Vagina (tissue), 2 donors: ENCODE data around the gene EPG5.

Experiments used
- POLR2A ChIP-seq, 2 donors: fragments of 450-650 bp; IDR thresholded peaks; one replicate each; pipeline ENCODE4 v1.6.1; 2017; ENCODE audit warnings: antibody characterized with exemption in 2 of 2, mild to moderate bottlenecking in 2 of 2, moderate library complexity in 2 of 2
- TF ChIP-seq, protein P1 (sequence below), 3 experiments: fragments of 450-650 bp in 2 of 3; fragments of 200-600 bp in 1 of 3; sonication (generic) in 1 of 3; IDR thresholded peaks; one replicate each; pipeline ENCODE4 v1.5.1; 2017 to 2019; ENCODE audit warnings: antibody characterized with exemption in 3 of 3, mild to moderate bottlenecking in 2 of 3, moderate library complexity in 2 of 3

DNA sequence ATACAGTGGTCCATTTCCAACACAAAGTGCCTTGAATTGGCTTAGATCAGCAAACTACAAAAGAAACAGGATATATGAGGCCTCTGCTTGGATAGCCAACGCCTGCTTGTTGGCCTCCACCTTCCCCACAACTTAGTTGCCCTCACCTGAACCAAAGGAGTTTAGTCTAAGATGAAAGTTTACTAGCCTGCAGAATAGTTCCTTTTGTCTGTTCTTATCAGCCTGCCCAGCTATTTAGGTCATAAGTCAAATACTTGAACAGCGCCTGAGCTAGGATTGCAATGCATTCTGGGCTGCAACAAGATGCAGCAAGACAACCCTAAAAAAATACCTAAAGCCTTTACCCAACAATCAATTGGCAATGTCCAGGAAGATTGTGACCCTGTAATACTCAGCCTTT lies 13.1 kb upstream of the EPG5 start:
- no peak for TF ChIP-seq POLR2A (IDR thresholded peaks at IDR 0.05)
- TF ChIP-seq, protein P1, sequence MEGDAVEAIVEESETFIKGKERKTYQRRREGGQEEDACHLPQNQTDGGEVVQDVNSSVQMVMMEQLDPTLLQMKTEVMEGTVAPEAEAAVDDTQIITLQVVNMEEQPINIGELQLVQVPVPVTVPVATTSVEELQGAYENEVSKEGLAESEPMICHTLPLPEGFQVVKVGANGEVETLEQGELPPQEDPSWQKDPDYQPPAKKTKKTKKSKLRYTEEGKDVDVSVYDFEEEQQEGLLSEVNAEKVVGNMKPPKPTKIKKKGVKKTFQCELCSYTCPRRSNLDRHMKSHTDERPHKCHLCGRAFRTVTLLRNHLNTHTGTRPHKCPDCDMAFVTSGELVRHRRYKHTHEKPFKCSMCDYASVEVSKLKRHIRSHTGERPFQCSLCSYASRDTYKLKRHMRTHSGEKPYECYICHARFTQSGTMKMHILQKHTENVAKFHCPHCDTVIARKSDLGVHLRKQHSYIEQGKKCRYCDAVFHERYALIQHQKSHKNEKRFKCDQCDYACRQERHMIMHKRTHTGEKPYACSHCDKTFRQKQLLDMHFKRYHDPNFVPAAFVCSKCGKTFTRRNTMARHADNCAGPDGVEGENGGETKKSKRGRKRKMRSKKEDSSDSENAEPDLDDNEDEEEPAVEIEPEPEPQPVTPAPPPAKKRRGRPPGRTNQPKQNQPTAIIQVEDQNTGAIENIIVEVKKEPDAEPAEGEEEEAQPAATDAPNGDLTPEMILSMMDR (IDR thresholded peaks at IDR 0.05) = no peak
